NOMO-1 (cell line): ENCODE data around the gene GALM.

Source experiments
- DNase-seq, 2 experiments: peaks; one replicate each; lab custom pipeline; 2025; ENCODE audit not compliant: unreplicated experiment in 2 of 2; lab: John Stamatoyannopoulos, UW

Gene GALM

GRCh38 chr2:38649176-38649728 is 16.7 kb upstream of the GALM start:
- DNase-seq: no peak

GRCh38 chr2:38650012-38650411 is 15.9 kb upstream of the GALM start:
- no peak for DNase-seq

- DNase-seq: no peak
Observed at GRCh38 chr2:38650717-38651116, 15.2 kb upstream of the GALM start.

- DNase-seq: peak; percentile 61 to 78
Observed at GRCh38 chr2:38652431-38653273, 13.3 kb upstream of the GALM start.

GRCh38 chr2:38653380-38653714 is 12.6 kb upstream of the GALM start:
- no peak for DNase-seq

GRCh38 chr2:38653715-38654527 is 12.0 kb upstream of the GALM start:
- peak; percentile 32 to 77 for DNase-seq

- DNase-seq: no peak
Observed at GRCh38 chr2:38654528-38655381, 11.2 kb upstream of the GALM start.

GRCh38 chr2:38655441-38655840 is 10.5 kb upstream of the GALM start:
- DNase-seq: no peak

GRCh38 chr2:38656866-38657480 is 8.9 kb upstream of the GALM start:
- no peak for DNase-seq

GRCh38 chr2:38658613-38659012 is 7.3 kb upstream of the GALM start:
- no peak for DNase-seq

GRCh38 chr2:38659115-38659514 is 6.8 kb upstream of the GALM start:
- no peak for DNase-seq

- no peak for DNase-seq
Observed at GRCh38 chr2:38660282-38660681, 5.6 kb upstream of the GALM start.

- DNase-seq: no peak
Observed at GRCh38 chr2:38661306-38661705, 4.6 kb upstream of the GALM start.

GRCh38 chr2:38666556-38666910 is 619 bp downstream of the GALM start:
- peak; percentile 43 to 74 for DNase-seq

GRCh38 chr2:38668092-38668491 is 2.2 kb downstream of the GALM start:
- DNase-seq: no peak

GRCh38 chr2:38668779-38669479 is 3.0 kb downstream of the GALM start:
- no peak for DNase-seq

- DNase-seq: no peak
Observed at GRCh38 chr2:38671303-38671702, 5.4 kb downstream of the GALM start.

- DNase-seq: no peak
Observed at GRCh38 chr2:38671946-38672345, 6.0 kb downstream of the GALM start.

- DNase-seq: no peak
Observed at GRCh38 chr2:38672445-38673391, 6.8 kb downstream of the GALM start.
